Subcutaneous adipose tissue (tissue), 4 donors: Measurements from ENCODE around the gene CCSAP. TPM values are rescaled to one million over a fixed set of nuclear protein-coding genes. Genes with fewer than 3 reads are reported as not detected.

Source experiments
- total RNA-seq, 4 donors: library from RNA; depleted of rRNA; stranded (reverse); fragments of >200 nt; gene quantifications; one replicate each; pipeline ENCODE4 v1.1.0, GENCODE V29; 2016
- TF ChIP-seq, protein P1 (sequence below): fragments of 450-650 bp; IDR thresholded peaks from one replicate; pipeline ENCODE4 v1.5.1; 2016; ENCODE audit warnings: low read depth, mild to moderate bottlenecking, control low read depth, antibody characterized with exemption, moderate library complexity

The CCSAP gene
- total RNA-seq, 4 donors from 2014 or later, result 5.4 to 15.6 (median 7.1) TPM

DNA sequence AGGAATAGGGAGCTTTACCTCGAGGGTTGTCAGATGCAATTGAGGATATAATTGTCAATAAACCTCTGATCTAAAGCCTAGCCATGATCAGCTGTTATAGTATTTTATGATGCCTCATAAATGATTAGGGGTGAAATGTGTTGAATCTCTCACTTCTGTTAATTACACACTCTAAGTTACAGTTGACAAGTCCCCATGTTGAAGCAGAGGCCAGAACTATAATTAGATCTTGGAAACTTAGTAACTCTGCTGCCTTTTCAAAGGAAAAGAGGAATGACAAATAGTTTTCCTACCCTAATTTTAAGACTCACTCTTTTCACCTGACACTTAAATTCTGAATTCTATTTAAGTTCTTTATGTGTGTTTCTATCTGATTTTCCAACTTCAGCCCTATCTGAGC is 33.8 kb downstream of the CCSAP start:
- TF ChIP-seq, protein P1, sequence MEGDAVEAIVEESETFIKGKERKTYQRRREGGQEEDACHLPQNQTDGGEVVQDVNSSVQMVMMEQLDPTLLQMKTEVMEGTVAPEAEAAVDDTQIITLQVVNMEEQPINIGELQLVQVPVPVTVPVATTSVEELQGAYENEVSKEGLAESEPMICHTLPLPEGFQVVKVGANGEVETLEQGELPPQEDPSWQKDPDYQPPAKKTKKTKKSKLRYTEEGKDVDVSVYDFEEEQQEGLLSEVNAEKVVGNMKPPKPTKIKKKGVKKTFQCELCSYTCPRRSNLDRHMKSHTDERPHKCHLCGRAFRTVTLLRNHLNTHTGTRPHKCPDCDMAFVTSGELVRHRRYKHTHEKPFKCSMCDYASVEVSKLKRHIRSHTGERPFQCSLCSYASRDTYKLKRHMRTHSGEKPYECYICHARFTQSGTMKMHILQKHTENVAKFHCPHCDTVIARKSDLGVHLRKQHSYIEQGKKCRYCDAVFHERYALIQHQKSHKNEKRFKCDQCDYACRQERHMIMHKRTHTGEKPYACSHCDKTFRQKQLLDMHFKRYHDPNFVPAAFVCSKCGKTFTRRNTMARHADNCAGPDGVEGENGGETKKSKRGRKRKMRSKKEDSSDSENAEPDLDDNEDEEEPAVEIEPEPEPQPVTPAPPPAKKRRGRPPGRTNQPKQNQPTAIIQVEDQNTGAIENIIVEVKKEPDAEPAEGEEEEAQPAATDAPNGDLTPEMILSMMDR, result no peak

DNA sequence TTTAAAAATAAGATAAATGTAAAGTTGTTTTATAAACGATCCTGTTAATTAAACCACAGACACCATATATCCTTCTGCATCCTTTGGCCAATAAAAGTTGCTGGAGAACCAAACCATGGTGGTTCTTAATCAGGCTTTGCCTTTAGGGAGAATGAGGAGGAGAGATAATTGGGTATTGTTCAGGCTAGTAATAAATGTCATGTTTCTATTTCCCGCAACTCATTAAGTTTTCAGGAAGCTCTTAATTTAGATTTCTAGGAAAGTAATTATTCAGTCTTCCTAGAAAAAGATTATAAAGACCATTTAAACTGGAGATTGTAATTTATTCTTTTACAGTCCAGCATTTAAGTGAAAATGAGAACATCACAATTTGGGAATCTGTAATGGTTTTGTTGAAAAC is 37.5 kb downstream of the CCSAP start:
- TF ChIP-seq, protein P1, result no peak

DNA sequence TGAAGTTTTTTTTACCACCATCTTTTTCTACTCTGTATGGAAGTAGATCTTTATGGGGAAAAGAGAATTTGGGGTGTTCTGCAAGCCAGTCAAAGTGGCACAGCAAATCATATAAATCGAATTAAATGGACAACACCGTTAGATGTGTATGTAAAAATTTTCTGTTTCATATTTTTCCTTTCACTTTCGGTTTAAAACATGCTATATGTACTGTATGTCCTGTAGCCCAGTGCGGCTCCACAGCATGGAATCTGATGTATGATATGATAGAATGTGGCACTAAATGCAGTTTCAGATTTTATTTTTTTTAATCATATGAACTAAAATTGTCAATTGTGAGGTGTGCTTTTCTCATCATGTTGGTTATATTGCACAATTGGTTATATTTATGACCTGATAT is 39.0 kb downstream of the CCSAP start:
- TF ChIP-seq, protein P1, result no peak

DNA sequence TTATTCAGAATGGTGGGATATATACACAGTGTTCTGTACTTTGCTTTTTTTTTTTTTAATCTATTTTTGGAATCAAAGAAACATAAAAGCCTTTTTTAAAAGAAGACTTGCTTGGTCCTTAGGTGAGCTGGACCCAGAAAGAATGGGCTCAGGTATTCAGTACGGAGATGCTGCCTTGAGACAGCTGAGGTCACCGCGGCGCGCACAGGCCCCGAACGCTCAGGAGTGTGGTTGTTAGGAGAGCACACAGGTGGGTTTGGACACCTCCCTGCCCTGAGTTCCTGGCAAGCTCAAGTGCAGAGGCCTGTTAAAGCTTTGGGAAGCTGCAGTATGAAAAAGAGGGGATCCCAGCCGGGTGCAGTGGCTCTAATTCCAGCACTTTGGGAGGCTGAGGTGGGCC is 40.1 kb downstream of the CCSAP start:
- TF ChIP-seq, protein P1, result no peak

DNA sequence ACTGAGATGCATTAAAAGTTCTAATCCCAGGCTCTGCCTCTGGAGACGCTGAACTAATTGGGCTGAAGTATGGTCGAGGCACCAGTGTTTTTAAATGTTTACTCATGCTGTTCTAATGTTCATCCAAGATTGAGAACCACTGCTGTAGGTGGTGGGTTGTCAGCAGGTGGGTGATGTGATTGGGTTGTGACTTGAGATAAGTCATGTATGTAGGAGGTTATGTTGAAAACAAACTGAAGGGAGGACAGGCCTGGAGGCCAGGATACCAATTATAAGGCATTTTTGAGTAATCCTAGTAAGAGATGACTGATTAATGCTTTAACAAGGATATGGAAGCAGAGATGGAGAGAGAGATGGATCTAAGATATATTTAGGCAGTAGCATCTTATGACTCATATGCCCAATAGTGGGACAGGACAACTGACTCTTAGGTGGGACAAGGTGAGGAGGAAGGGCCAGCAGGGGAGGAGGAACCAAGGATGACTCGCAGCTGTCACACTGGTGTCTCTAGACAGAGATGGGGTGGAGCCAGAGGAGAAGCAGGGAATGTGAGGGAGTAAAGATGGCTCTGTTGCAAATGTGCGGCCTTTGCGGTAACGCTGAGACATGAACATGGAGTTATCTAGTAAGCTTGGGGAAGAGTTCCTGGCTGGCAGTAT is 42.6 kb downstream of the CCSAP start:
- TF ChIP-seq, protein P1, result no peak

DNA sequence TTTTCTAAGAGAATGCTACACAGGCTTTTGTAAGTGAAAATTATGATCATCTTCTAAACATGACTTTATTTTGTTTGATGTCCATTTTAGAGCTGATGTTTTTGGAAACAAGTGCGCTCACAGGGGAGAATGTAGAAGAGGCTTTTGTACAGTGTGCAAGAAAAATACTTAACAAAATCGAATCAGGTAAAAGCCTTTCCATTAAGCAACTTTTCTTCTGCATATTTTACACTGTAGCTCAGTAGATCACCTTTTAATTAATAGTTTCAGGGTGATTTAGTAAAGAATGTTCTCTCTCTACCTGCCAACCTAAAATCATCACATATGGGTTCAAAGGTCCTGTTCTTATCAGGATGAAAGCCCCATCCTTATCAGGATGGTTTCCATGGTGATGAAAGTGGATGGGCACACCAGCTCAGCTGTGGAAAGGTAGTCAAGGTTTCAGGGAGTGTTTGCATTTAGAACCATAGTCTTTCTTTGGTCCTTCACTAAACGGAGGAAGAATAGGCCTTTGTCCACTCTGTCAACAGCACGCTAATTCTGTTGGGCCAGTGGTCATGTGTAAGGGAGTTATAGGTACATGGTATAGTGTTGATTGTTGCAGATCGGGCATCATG is 43.9 kb downstream of the CCSAP start:
- TF ChIP-seq, protein P1, result no peak

DNA sequence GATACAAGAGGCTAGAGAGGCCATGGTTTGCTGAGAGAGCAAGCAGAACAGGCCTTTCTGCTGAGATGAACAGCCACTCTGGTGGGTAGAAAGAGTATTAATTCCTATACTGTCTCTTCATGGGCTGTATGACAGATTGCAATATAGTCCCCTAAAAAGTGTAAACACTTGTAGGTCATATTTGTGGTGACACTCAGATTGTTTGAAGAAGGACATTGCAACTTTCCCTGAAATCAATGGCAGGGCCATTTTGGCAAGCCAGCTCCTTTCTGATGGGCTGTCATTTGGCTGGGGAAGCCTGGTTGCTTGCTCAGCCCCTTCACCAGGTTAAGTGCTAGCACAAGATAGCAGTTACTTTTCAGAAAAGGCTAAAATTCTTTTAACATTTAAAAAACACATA is 44.4 kb downstream of the CCSAP start:
- TF ChIP-seq, protein P1, result no peak
